ENCODE data around the gene MUC4.
"Not testable (repeated sequence)": the region's sequence is repeated elsewhere in the genome, so short reads cannot be mapped to it uniquely, and the experiment has no call there.

Gene MUC4

DNA sequence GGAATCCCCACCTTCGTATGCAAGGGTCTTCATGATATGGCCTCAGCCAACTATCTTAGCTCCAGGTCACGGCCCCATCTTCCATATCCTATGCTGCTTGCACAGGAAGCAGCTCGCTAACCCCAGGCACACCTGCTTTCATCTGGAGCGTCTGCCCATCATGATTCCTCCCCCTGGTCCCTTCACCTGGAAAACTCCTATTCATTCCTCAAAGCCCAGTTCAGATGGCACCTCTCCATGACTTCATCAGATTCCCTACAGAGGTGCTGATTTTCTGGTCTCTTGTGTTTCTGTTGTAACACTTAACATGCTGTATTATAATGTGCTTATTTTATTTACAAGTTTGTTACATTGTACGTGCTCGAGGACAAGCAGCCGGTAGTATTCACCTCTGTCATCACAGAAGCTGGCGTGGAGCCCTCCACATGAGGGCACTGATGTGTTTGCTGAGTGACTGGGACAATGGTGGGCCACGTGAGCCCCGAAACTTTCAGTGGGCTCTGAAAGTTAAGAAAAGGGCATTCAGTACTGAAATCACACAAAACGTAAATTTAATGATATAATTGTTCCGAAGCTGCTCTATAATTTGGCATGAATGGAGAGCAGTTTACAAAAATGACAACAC, 74.8 kb downstream of the MUC4 start:
- no peak for DNase-seq

DNA sequence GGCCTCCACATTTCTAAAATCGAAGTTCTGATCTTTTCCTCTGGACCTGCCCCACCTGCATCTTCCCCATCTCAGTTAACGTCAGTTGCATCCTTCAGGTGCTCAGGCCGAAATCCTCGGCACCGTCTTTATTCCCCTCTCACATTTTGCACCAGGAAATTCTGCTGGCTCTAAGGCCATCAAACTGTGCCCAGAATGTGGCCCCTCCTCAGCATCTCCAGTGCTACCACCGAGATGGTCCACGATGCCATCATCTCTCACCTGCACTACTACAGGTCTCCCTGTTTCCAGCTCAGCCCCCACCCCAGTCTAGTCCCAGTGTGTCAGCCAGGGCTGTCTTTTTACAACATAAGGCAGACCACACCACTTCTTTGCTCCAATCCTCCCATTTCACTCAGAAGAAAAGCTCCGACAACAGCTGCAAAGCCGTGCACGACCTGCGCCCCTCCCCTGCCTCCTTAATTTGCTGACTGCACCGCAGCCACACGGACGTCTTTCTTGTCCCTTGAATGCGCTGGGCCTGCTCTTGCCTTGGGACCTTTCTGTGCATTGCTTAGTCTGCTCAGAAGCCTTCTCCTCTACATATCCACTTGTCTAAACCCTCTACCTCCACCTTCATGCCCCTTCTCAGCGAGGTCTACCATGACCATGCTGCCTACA, 76.6 kb downstream of the MUC4 start:
- DNase-seq = no peak

- DNase-seq = no peak
Observed at GRCh38 chr3:195732940-195733339, 78.8 kb downstream of the MUC4 start.

- no peak for DNase-seq
Observed at GRCh38 chr3:195731356-195731905, 80.3 kb downstream of the MUC4 start.

GRCh38 chr3:195729476-195730251, 82.1 kb downstream of the MUC4 start:
- no peak for DNase-seq

DNA sequence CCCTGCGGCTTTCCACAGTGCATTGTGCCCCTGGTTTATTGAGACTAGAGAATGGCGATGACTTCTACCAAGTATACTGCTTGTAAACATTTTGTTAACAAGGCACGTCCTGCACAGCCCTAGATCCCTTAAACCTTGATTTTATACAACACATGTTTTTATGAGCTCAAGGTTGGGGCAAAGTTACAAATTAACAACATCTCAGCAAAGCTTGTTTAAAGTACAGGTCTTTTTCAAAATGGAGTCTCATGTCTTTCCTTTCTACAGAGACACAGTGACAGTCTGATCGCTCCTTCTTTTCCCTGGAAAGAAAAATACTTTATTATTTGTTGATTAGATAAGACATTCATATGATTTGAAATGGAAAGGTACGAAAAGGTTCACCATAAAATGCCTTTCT, 82.9 kb downstream of the MUC4 start:
- DNase-seq = not testable (repeated sequence)

GRCh38 chr3:195727606-195728195, 84.0 kb downstream of the MUC4 start:
- DNase-seq = no peak

GRCh38 chr3:195725916-195726740, 85.6 kb downstream of the MUC4 start:
- not testable (repeated sequence) for DNase-seq

GRCh38 chr3:195724363-195724762, 87.4 kb downstream of the MUC4 start:
- DNase-seq = not testable (repeated sequence)

GRCh38 chr3:195722996-195723345, 88.8 kb downstream of the MUC4 start:
- DNase-seq = not testable (repeated sequence)

GRCh38 chr3:195722139-195722995, 89.4 kb downstream of the MUC4 start:
- DNase-seq = not testable (repeated sequence)

GRCh38 chr3:195720831-195721506, 90.8 kb downstream of the MUC4 start, which contains the start of gene MUC20:
Gene MUC20, plus strand, starts transcription at chr3:195720978. Its CDS starts 30 bp downstream, at chr3:195721008.
- not testable (repeated sequence) for DNase-seq

DNA sequence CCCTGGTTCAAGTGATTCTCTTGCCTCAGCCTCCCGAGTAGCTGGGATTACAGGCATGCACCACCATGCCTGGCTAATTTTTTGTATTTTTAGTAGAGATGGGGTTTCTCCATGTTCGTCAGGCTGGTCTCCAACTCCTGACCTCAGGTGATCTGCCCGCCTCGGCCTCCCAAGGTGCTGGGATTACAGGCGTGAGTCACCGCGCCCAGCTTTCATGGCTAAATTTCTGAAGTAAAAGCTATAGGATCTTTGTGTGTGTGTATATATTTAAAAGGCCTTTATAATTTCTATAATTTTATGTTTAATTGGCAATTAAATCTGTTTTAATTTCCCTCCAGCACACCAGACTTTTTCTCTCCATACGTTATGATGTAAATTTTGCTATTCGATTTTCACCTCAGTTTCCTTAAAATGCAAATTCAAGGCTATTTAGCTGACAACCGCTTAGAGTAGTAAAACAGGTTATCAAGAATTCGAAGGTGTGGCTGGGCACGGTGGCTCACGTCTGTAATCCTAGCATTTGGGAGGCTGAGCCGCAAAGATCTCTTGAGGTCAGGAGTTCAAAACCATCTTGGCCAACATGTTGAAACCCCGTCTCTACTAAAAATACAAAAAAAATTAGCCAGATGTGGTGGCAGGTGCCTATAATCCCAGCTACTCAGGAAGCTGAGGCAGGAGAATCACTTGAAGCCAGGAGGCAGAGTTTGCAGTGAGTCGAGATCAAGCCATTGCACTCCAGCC, 92.0 kb downstream of the MUC4 start:
- DNase-seq = not testable (repeated sequence)

DNA sequence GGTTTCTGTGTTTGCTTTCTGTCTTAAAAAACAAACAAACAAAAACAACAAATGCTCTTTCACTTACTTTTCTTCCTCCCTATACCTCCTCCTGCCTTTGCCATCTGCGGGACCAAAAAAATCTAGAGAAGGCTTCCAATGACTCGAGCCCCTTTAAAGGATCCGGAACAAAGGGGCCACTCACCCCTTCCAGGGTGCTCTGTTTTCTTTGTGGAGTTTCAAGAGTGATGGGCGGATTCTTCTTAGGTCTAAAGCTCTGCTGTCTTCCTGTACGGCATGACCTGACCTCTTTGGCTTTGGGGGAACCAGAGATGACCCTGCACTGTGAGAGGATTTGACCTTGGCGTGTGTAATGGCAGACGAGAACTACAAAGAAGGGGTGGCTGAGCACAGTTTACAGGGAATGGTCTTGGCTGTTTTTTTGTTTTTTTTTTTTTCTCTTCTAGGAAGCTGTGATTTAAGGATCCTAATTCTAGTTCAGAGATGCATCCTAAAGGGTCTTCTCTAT, 93.2 kb downstream of the MUC4 start:
- no peak for DNase-seq

DNA sequence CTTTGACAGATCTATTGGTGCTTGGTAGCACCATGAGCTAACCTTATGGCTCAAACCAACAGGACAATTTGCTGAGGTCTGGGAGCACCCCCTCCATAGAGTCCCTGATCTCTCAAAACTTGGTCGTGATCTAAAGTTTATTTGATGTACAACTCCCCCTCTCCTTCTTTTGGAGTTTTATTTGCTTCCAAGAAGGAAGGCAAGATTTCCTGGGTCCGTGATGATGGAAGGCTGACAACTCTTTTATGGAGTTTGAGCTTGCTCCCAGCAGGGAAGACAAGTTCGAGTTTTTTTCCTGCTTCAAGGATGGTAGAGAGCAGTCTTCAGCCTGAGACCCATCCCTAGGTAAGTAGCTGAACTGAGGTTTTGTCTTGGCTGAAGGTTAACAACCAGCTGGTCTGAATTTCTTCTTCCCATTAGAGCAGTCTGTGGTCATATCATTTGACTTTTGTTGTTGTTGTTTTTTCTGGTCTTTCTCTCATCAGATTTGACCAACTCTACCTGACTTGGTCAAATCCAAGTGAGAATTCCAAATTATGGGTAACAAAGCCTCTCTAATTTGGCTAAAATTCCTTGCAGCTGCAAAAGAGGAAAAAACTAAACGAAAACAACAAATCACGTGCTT, 93.8 kb downstream of the MUC4 start:
- no peak for DNase-seq

DNA sequence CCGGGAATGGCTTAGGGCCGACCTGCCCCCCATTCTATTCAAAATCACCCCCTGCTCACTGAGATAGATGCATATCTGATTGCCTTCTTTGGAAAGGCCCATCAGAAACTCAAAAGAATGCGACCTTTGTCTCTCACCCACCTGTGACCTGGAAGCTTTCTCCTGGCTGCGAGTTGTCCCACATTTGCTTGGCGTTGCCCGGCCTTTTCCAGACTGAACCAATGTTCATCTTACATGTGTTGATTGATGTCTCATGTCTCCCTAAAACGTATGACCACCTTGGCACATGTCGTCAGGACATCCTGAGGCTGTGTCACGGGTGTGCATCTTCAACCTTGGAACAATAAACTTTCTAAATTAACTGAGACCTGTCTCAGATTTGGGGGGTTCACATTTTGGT, 94.3 kb downstream of the MUC4 start:
- no peak for DNase-seq

DNA sequence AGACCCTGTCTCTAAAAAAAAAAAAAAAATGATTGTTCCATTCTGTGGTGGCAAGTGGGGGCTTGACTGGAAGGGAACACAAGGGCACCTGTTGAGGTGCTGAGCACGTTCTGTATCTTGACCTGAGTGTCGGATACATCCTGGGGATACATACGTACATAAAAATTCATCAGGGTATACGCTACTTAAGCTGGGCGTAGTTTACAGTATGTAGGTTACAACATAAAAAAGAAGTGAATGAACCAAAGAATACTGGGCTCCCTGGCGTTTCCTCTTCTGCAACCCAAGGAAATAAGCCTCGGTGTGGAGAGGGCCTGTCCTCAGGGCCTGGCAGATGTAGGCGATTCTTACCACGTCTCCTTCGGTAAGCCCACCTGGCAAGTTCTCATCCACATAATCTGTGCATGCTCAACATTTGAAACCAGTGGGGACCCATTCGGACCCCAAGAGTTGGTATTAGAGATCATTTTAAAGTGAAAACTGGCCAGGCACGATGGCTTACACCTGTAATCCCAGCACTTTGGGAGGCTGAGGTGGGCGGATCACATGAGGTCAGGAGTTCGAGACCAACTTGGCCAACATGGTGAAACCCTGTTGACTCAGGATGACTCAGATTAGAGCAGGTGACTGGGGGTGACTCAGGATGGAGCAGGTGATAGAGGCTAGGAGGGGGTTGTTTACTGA, 96.0 kb downstream of the MUC4 start:
- no peak for DNase-seq

DNA sequence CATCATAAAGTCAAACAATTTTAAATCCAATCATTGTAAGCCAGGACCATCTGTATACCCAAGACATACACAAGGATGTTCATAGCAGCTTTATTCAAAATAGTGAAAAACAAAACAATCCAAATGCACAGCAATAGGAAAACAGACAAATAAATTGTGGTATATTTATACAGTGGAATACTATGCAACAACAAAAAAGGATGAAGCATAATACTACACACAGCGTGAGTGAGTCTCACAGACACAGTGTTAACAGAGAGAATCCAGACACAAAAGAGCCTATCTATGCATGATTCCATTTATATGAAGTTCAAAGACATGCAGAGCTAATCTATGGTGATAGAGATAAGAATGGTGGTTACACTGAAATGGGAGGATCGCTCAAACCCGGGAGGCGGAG, 96.6 kb downstream of the MUC4 start:
- DNase-seq = no peak

Data from GF-D8 (cell line).